HFF-Myc (cell line): Measurements from ENCODE around the gene FEZ2.

Experiments used
- DNase-seq: peaks from one replicate; pipeline ENCODE4 v3.0.0-alpha.2; 2011; ENCODE audit warnings: low read depth; ENCODE audit errors: extremely low read depth
- H3K4me3 ChIP-seq: replicated peaks from 2 replicates; pipeline ENCODE4 v1.5.1; 2011; ENCODE audit warnings: low read depth, mild to moderate bottlenecking, control low read depth, low read length
- CTCF ChIP-seq: IDR thresholded peaks from 2 replicates; pipeline ENCODE4 v1.5.1; 2012; ENCODE audit warnings: mild to moderate bottlenecking, low read depth, low read length, control low read depth; ENCODE audit errors: missing control alignments

The FEZ2 gene

DNA sequence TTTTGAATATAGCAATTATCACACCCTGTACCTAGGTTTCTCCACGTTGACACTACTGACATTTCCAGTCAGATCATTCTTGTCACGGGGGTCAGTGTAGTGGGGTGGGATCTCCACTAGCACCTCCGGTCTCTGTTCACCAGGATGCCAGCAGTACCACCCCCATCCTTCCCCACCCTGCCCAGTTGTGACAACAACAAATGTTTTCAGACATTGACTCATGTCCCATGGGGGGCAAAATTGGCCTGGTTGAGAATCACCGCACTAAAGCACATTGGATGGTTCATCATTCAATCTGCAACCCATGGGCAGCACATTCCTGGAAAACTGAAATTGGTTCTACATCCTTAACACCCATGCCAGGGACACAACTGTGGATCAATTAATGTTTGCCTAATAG is 32.3 kb downstream of the FEZ2 start:
- TF ChIP-seq CTCF = no peak
- H3K4me3 ChIP-seq = no peak overlapping the region
- no peak for DNase-seq

- no peak for DNase-seq
- H3K4me3 ChIP-seq = no peak overlapping the region
- no peak for TF ChIP-seq CTCF
Observed at GRCh38 chr2:36564377-36564930, 33.5 kb downstream of the FEZ2 start.

GRCh38 chr2:36562973-36563532 is 34.9 kb downstream of the FEZ2 start:
- DNase-seq = no peak
- no peak for TF ChIP-seq CTCF
- H3K4me3 ChIP-seq = no peak overlapping the region

DNA sequence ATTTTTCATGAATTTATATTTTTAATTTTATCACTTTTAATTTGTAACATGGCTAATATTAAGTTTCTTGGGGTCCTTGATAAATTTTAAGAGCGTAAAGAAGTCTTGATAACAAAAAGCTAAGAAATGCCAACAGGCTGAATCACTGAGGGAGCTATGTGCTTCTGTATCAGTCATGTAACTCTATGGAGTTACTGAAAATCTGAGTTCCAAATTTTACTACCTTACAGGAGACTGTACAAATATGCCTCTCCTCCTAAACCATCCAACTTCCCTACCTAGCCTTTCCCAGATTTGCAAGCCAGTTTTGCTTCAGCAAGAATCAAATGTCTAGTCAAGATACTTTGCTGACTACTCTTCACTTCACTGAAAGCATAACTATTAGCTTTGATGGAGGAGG is 35.7 kb downstream of the FEZ2 start:
- H3K4me3 ChIP-seq = no peak overlapping the region
- no peak for DNase-seq
- no peak for TF ChIP-seq CTCF

GRCh38 chr2:36561237-36561944 is 36.6 kb downstream of the FEZ2 start:
- no peak for TF ChIP-seq CTCF

GRCh38 chr2:36560726-36561125 is 37.2 kb downstream of the FEZ2 start:
- DNase-seq = no peak
- TF ChIP-seq CTCF = no peak
- H3K4me3 ChIP-seq = no peak overlapping the region

More at GRCh38 chr2:36561237-36561944, 36.6 kb downstream of the FEZ2 start:
- peak; percentile 84 for DNase-seq
- no peak overlapping the region for H3K4me3 ChIP-seq
